HG03378 (cell line): ENCODE results near the gene RAD9A.

Experiments
- ATAC-seq: cut with Tn5 transposase; IDR thresholded peaks from one replicate; pipeline ENCODE4 v1.9.1; 2021; ENCODE audit warnings: mild to moderate bottlenecking, moderate library complexity; ENCODE audit not compliant: unreplicated experiment

Gene RAD9A

DNA sequence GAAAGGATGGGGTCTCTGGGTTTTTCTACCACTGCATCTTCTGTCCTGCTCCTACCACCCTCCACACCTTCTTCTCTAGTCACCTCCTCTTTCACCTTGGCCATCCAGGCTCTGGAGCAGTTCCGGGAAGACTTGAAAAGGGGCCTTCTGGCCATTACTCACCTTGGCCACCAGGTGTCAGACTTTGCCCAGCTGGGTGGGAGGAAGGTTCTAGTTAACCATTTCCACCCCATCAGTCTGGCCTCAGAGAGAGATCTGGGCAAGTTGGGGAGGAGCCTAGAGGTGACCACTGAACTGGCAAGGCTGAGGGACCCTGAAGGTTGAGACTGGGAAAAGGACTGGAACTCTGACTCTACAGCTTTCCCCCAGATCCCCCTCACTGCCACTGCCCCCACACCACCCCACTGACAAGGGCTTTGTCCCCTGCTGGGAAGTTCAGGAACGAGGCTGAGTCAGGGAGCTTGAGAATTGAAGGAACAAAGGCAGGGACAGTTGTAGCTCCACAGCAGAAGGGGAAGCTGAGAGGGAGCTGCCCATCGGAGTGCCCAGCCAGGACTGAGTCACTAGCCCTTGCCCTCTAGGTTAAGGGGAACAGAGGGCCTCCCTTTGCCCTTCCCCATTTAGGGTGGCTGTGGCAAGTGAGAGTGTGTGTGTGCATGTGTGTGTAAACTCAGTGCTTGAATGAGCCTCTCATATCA, 34.8 kb upstream of the RAD9A start:
- ATAC-seq, result no peak

DNA sequence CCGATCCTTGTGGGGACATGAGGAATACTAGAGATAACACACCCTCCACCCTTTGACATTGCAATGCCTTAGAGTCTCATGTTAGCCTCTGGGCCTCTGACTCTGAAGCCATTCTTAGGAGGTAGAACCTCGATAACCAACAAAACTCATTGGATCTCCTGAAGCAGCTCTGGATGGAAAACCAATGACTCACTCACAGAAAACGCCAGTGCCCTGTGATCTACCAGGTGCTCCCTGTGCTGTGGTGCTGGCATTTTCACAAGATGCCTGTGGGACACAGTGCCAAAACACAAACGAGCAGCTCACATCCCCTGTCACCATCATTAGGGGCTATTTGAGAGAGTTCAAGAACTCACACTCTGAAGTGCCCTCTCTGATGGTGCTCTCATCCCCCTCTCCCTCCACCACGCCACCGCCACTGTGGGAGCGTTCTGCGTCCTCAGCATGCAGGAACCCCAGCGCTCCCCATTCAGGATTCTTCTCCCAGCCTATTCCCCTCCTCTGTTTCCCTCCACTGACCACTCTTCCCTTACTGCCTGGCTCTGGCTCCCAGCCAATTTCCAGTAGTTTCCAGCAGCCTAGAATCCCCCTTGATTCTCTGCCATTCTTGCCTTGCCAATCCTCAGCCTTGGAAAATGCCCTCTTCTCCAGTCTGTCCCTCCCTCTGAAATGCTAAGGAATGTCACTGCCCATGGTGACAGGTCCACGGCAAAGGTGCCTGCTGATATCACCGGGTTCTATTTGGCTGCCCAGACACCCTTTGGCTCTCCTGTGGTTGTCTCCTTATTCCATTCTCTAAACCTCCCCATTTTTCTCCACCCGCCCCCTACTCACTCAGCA, 33.7 kb upstream of the RAD9A start:
- no peak for ATAC-seq

DNA sequence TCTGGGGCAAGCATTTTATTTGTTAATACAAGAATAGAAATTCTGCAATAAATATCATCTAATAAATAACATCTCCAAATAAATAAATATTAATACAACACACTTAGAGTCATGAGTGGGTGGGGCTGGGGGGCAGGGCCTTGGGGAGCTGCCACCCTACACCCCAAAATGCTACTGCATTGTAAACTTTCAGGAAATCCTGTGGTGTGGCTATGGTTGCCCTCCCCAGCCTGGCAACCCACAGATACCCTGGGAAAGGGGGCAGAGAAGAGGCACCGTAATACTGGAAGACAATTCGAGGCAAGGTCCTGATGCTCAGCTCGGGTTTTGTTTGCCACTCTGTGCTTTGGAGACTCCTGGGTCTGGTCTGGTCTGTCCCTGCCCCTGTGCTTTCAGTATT, 27.6 kb upstream of the RAD9A start:
- ATAC-seq, result no peak

- ATAC-seq, result no peak
Observed at GRCh38 chr11:67364783-67365722, 26.7 kb upstream of the RAD9A start.

GRCh38 chr11:67365736-67366444, 25.9 kb upstream of the RAD9A start:
- ATAC-seq, result no peak

DNA sequence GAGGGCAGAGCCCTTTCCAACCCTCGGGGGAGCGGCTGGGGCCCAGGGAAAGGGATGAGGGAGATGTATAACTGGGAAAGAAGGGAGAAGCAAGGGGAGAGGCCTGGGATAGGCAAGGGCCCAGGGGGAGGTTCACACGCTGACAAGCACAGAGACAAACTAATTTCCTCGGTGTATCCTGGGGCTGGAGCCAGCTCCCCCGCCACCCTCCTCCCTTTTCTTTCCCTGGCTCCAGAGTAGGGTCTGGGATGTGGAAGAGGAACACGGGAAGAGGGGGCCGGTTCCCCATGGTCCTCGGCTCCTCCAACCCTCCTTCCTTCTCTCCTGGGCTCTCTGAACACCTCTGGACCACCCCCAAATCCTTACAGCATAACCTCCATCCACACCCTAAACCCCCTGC, 25.2 kb upstream of the RAD9A start:
- ATAC-seq, result no peak

DNA sequence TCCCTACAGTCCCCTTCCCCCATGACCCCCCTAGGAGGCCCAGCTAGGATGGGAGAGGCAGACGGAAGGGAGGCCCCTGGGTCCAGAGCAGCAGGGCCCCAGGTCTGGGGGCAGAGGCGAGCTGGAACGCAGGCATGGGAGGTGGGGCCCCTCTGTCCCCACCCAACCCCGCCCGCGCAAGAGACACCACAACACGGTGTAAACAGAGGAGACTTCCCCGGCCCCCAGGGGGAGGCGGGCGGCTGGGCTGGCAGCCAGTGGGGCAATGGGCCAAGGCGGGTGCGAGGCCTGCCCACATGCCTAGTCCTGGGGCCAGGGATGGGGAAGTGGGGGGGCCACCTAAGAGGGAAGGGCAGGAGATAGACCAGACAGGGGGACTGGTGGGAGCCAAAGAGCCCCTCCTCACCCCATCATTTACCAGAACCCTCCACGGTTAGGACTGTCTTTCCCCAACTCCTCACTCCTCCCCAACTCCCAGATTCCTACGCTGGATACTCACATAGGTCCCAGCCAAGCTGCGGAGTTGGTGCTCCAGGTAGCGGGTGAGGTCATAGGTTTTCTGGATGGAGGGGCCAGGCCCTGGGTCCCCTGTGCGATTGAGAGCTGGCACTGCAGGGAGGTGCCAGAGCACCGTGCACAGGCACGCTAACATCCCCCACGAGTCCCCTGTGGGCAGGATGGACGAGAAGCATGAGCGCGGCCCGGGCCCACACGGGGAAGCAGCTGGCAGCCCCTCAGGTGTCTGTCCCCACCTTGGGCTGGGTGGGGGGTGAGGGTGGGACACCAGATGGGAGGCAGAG, 24.6 kb upstream of the RAD9A start:
- ATAC-seq, result no peak

GRCh38 chr11:67367761-67368227, 24.0 kb upstream of the RAD9A start:
- ATAC-seq, result no peak

- ATAC-seq, result peak; percentile 43
Observed at GRCh38 chr11:67368621-67369020, 23.2 kb upstream of the RAD9A start.

DNA sequence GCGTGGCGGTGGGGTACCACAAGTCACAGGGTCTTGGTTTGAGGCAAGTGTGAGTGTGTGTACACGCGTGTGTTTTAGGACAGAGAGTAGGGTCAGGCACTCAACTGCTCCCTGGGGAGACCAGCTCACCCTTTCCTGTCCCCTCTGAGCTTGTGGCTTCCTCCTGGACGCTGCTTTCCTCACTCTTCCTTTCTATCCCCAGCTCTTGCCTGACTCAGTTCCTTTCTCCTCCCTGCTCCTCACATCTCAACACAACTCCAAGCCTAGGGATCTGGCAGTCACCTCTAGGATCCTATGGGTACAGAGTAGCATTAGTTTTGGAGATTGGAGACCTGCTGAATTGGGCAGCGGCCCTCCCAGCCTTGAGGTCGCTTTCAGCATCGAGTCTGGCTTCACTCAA, 22.5 kb upstream of the RAD9A start:
- no peak for ATAC-seq

DNA sequence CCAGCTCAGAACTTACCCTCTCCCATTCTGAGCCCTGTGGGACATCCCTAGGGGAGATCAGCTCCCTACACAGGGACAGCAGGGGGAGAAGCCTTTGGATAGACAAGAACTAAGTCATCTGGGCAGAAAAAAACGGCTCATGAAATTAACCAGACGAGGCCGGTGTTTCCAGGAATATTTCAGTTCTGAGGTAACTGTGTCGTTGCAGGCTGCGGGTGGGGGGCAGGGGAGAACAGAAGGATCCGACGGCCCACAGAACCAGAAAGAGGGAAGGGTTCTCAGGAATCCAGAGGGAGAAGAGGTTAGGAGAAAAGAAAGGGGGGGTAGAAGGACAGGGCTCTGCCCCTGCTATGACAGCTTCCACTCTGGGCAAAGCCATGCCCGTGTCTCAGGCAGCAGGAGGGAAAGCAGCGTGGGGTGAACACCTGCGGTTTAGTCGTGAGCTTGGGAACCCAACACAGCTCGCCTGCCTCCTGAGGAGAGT, 21.9 kb upstream of the RAD9A start:
- ATAC-seq, result no peak

DNA sequence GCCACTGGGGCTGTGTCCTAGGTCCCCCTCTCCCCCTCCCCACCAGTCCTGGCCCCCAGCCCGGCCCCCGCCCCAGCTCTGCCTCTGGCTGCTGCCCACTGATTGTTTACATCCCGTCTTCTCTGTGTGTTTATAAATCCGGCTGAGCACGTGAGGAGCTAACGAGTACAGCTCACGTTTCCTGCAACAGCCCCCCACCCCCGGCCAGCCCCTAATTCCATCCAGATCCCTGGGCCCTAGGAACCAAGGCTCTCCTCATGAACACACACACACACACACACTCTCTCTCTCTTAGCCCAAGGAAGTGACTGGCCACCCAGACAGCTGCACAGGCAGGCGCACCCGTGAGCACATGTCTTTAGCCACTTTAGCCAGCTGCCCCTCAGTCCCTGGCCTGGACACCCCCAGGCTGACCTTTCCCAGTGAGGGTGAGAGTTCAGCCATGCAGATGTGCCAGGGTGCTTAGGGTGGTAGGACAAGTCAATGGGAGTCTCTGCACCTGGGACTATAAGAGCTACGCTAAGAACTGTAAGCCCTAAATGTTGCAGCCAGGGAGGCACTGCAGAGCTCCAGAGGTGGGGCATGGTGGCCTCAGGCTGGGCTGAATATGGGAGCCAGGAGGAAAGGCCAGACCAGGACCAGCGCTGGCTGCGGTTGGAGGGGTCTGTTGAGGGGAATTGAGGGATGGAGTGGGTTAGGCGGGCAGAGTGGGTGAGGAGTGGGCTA, 21.3 kb upstream of the RAD9A start:
- ATAC-seq, result no peak

GRCh38 chr11:67371189-67371910, 20.4 kb upstream of the RAD9A start:
- no peak for ATAC-seq

DNA sequence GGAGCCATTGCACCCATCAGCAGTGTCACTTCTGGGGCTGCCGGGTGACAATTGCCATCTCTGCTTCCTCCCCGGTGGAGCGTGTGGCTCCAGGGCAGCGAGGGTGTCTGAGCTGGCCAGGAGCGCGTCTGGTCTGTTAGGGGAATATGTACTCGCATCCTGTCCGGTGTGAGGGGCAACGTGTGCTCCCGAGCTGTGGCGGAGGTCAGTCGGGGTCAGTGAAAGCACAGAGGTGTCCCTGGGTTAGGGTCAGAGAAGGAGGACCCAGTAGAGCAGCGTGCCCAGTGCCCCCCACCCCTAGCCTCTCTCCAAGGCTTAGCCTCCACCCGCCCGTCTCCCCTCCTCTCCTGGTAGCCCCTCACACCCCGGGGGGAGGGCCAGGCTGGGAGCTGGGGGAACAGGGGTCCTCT, 19.9 kb upstream of the RAD9A start:
- ATAC-seq, result no peak

GRCh38 chr11:67372321-67372992, 19.3 kb upstream of the RAD9A start:
- no peak for ATAC-seq

GRCh38 chr11:67372993-67373647, 18.7 kb upstream of the RAD9A start, which contains the start of gene CLCF1:
Gene CLCF1, minus strand, starts transcription at chr11:67373598. Its CDS starts 59 bp downstream, at chr11:67373539.
- ATAC-seq, result no peak
